Neural cell (in vitro differentiated cells): ENCODE results near the gene SUN1. TPM values are rescaled to one million over a fixed set of nuclear protein-coding genes. Genes with fewer than 3 reads are reported as not detected.

Experiments
- H2AFZ ChIP-seq: fragments of 200-600, 300-800 bp; sonication (generic), shearing (Covaris generic); 2 replicates; pipeline ENCODE4 v1.6.0; 2014; ENCODE audit warnings: low read depth, mild to moderate bottlenecking, antibody characterized with exemption, low read length, moderate library complexity
- H3F3A ChIP-seq: fragments of 200-600 bp; shearing (Covaris generic); 2 replicates; pipeline ENCODE4 v1.6.1; 2016; ENCODE audit warnings: mild to moderate bottlenecking, moderate library complexity, mixed read lengths, antibody characterized with exemption, low read length; ENCODE audit not compliant: insufficient read depth, poor library complexity, severe bottlenecking
- H3K27ac ChIP-seq: fragments of 200-600, 300-800 bp; sonication (generic), shearing (Covaris generic); 2 replicates; pipeline ENCODE4 v1.5.1; 2014; ENCODE audit warnings: mild to moderate bottlenecking, low read length, moderate library complexity
- H3K27me3 ChIP-seq: fragments of 300-800, 200-600 bp; sonication (generic), shearing (Covaris generic); 2 replicates; pipeline ENCODE4 v1.6.0; 2014; ENCODE audit warnings: mild to moderate bottlenecking, low read depth, low read length, moderate library complexity; ENCODE audit not compliant: insufficient read depth
- H3K36me3 ChIP-seq: fragments of 300-800, 200-600 bp; sonication (generic), shearing (Covaris generic); 2 replicates; pipeline ENCODE4 v1.5.1; 2014; ENCODE audit warnings: mild to moderate bottlenecking, antibody characterized with exemption, low read length, moderate library complexity; ENCODE audit not compliant: insufficient read depth
- H3K4me2 ChIP-seq: fragments of 300-800, 200-600 bp; sonication (generic), shearing (Covaris generic); 2 replicates; pipeline ENCODE4 v1.6.0; 2014; ENCODE audit warnings: mild to moderate bottlenecking, low read length
- H3K4me3 ChIP-seq: fragments of 300-800, 200-600 bp; sonication (generic), shearing (Covaris generic); 2 replicates; pipeline ENCODE4 v1.5.1; 2014; ENCODE audit warnings: mild to moderate bottlenecking, low read length, moderate library complexity
- H3K79me2 ChIP-seq: fragments of 200-600 bp; shearing (Covaris generic); replicated peaks from 2 replicates; pipeline ENCODE4 v1.6.0; 2014; ENCODE audit warnings: mild to moderate bottlenecking, low read length, moderate library complexity; ENCODE audit not compliant: insufficient read depth
- H3K9ac ChIP-seq: fragments of 300-800, 200-600 bp; sonication (generic), shearing (Covaris generic); 2 replicates; pipeline ENCODE4 v1.6.1; 2016; ENCODE audit warnings: mild to moderate bottlenecking, low read length, mixed read lengths
- H3K9me2 ChIP-seq: fragments of 200-600 bp; shearing (Covaris generic); 2 replicates; pipeline ENCODE4 v1.6.1; 2016; ENCODE audit warnings: mild to moderate bottlenecking, low read length, mixed read lengths; ENCODE audit not compliant: insufficient read depth
- H3K9me3 ChIP-seq: fragments of 200-600, 300-800 bp; sonication (generic), shearing (Covaris generic); 2 replicates; pipeline ENCODE4 v1.6.1; 2016; ENCODE audit warnings: mild to moderate bottlenecking, mixed run types, low read length, moderate library complexity, mixed read lengths
- H4K20me1 ChIP-seq: fragments of 200-600 bp; shearing (Covaris generic); 2 replicates; pipeline ENCODE4 v1.6.1; 2016; ENCODE audit warnings: mild to moderate bottlenecking, mixed run types; ENCODE audit not compliant: insufficient read depth
- EP300 ChIP-seq: fragments of 450-650 bp; conservative IDR thresholded peaks from 2 replicates; pipeline ENCODE4 v1.6.1; 2014; ENCODE audit warnings: antibody characterized with exemption, mild to moderate bottlenecking, moderate library complexity; ENCODE audit not compliant: poor library complexity, severe bottlenecking
- EZH2 ChIP-seq: fragments of 200-600, 300-800 bp; shearing (Covaris generic), sonication (generic); IDR thresholded peaks from 2 replicates; pipeline ENCODE4 v1.6.1; 2014; ENCODE audit warnings: antibody characterized with exemption, low read length, borderline replicate concordance, mild to moderate bottlenecking; ENCODE audit not compliant: insufficient read depth, poor library complexity, severe bottlenecking
- MXI1 ChIP-seq: fragments of 450-650 bp; conservative IDR thresholded peaks from 2 replicates; pipeline ENCODE4 v1.6.1; 2014; ENCODE audit warnings: antibody characterized with exemption, mild to moderate bottlenecking; ENCODE audit not compliant: poor library complexity, severe bottlenecking
- POLR2AphosphoS5 ChIP-seq: IDR thresholded peaks from 2 replicates; pipeline ENCODE4 v1.6.1; 2012
- RAD21 ChIP-seq: fragments of 450-650 bp; conservative IDR thresholded peaks from 2 replicates; pipeline ENCODE4 v1.6.1; 2014; ENCODE audit warnings: antibody characterized with exemption, mild to moderate bottlenecking, moderate library complexity
- SMC3 ChIP-seq: fragments of 450-650 bp; conservative IDR thresholded peaks from 2 replicates; pipeline ENCODE4 v1.6.1; 2014; ENCODE audit warnings: antibody characterized with exemption, mild to moderate bottlenecking, moderate library complexity; ENCODE audit not compliant: poor library complexity
- TAF1 ChIP-seq: IDR thresholded peaks from 2 replicates; pipeline ENCODE4 v1.6.1; 2012; ENCODE audit warnings: low read depth
- polyA plus RNA-seq: library from polyadenylated mRNA; depleted of rRNA; stranded (reverse); fragments of >200 nt; gene quantifications from 2 replicates; pipeline ENCODE4 v1.2.3, GENCODE V29; 2014
- TF ChIP-seq, protein P1 (sequence below): fragments of 450-650 bp; IDR thresholded peaks from 2 replicates; pipeline ENCODE4 v1.5.1; 2014; ENCODE audit warnings: antibody characterized with exemption, mild to moderate bottlenecking, moderate library complexity; ENCODE audit not compliant: poor library complexity, severe bottlenecking
- TF ChIP-seq, protein P2 (sequence below): IDR thresholded peaks from 2 replicates; pipeline ENCODE4 v1.6.1; 2012; ENCODE audit warnings: borderline replicate concordance

The SUN1 gene
- polyA plus RNA-seq, 1 donor from 2014 or later: 309 TPM

GRCh38 chr7:906776-907157, 74.5 kb downstream of the SUN1 start:
- TF ChIP-seq MXI1 (no peak), POLR2AphosphoS5 (no peak), EP300 (no peak), RAD21 (no peak), SMC3 (no peak)
- no peaks in the 10 kb centered on the region for H3K79me2 ChIP-seq
- no peak overlapping the region for H3K4me3 ChIP-seq
- peaks cover 10% of the 10 kb centered on the region for H3K27me3 ChIP-seq
- H3K4me2 ChIP-seq: no peak overlapping the region
- H3K9me3 ChIP-seq: no peaks in the 10 kb centered on the region
- no peaks in the 10 kb centered on the region for H3F3A ChIP-seq
- no peaks in the 10 kb centered on the region for H3K9me2 ChIP-seq
- H3K36me3 ChIP-seq: no peaks in the 10 kb centered on the region
- H3K9ac ChIP-seq: no peak overlapping the region
- no peaks in the 10 kb centered on the region for H4K20me1 ChIP-seq
- no peak overlapping the region for H3K27ac ChIP-seq
- no peak overlapping the region for H2AFZ ChIP-seq

DNA sequence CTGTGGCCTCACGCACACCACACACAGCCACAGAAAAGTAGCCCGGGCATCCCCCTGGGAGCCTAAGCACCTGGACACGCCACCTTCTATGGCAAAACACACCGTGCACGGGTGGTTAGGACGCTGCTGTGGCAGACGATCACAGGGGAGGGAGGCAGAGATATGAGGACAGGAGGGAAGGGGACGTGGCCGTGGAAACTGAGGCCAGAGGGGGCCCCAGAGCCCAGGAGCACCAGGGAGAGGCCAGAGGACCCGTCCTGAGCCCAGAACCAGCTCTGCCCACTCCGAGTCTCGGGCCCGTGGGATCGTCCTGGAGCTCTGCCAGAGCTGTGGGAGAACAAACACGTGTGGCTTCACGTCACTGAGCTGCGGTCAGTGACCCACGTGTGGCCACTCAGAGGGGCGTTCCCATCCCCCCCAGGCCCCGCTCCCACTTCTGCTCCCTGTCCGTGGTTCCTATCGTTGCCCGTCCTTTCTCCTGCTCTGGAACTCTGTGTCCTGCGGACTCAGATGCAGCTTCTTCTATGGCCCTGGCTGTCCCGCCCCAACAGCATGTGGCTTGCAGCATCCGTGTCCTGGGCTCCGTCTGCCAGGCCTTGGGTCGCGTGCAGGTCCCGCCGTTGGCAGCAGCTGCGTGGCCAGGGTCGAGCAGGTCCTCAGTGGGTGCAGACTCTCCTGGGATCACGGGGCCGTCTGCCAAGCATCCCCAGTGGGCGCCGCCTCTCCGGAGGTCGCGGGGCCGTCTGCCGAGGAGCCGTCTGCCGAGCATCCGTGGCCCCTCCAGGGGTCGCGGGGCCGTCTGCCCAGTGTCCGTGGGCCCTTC, 75.1 kb downstream of the SUN1 start:
- no peak overlapping the region for H2AFZ ChIP-seq
- H3K27me3 ChIP-seq: peaks cover 10% of the 10 kb centered on the region
- H3K27ac ChIP-seq: no peak overlapping the region
- TF ChIP-seq MXI1 (no peak), EP300 (no peak), EZH2 (no peak), RAD21 (no peak), SMC3 (no peak), TAF1 (no peak), POLR2AphosphoS5 (no peak)
- TF ChIP-seq, protein P1, sequence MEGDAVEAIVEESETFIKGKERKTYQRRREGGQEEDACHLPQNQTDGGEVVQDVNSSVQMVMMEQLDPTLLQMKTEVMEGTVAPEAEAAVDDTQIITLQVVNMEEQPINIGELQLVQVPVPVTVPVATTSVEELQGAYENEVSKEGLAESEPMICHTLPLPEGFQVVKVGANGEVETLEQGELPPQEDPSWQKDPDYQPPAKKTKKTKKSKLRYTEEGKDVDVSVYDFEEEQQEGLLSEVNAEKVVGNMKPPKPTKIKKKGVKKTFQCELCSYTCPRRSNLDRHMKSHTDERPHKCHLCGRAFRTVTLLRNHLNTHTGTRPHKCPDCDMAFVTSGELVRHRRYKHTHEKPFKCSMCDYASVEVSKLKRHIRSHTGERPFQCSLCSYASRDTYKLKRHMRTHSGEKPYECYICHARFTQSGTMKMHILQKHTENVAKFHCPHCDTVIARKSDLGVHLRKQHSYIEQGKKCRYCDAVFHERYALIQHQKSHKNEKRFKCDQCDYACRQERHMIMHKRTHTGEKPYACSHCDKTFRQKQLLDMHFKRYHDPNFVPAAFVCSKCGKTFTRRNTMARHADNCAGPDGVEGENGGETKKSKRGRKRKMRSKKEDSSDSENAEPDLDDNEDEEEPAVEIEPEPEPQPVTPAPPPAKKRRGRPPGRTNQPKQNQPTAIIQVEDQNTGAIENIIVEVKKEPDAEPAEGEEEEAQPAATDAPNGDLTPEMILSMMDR: no peak
- TF ChIP-seq, protein P2, sequence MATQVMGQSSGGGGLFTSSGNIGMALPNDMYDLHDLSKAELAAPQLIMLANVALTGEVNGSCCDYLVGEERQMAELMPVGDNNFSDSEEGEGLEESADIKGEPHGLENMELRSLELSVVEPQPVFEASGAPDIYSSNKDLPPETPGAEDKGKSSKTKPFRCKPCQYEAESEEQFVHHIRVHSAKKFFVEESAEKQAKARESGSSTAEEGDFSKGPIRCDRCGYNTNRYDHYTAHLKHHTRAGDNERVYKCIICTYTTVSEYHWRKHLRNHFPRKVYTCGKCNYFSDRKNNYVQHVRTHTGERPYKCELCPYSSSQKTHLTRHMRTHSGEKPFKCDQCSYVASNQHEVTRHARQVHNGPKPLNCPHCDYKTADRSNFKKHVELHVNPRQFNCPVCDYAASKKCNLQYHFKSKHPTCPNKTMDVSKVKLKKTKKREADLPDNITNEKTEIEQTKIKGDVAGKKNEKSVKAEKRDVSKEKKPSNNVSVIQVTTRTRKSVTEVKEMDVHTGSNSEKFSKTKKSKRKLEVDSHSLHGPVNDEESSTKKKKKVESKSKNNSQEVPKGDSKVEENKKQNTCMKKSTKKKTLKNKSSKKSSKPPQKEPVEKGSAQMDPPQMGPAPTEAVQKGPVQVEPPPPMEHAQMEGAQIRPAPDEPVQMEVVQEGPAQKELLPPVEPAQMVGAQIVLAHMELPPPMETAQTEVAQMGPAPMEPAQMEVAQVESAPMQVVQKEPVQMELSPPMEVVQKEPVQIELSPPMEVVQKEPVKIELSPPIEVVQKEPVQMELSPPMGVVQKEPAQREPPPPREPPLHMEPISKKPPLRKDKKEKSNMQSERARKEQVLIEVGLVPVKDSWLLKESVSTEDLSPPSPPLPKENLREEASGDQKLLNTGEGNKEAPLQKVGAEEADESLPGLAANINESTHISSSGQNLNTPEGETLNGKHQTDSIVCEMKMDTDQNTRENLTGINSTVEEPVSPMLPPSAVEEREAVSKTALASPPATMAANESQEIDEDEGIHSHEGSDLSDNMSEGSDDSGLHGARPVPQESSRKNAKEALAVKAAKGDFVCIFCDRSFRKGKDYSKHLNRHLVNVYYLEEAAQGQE: no peak
- H3K4me3 ChIP-seq: no peak overlapping the region
- H3K9me3 ChIP-seq: no peaks in the 10 kb centered on the region
- no peaks in the 10 kb centered on the region for H3K36me3 ChIP-seq
- no peaks in the 10 kb centered on the region for H3F3A ChIP-seq
- H3K9ac ChIP-seq: no peak overlapping the region
- no peak overlapping the region for H3K4me2 ChIP-seq
- no peaks in the 10 kb centered on the region for H3K79me2 ChIP-seq
- no peaks in the 10 kb centered on the region for H3K9me2 ChIP-seq
- no peaks in the 10 kb centered on the region for H4K20me1 ChIP-seq
